ENCODE results near the gene COPA. TPM values are rescaled to one million over a fixed set of nuclear protein-coding genes. Genes with fewer than 3 reads are reported as not detected.

The COPA gene
- total RNA-seq, 2 experiments from 2014 or later = 117 to 118 TPM

GRCh38 chr1:160344936-160345335, 1.9 kb upstream of the COPA start:
- intact Hi-C loops (cut with micrococcal nuclease) = no loop called here

GRCh38 chr1:160344241-160344640, 1.2 kb upstream of the COPA start:
- peaks cover 25% of the 10 kb centered on the region for H3K36me3 Mint-ChIP-seq (ENCODE audit: low read depth)
- no peak for DNase-seq
- H3K9me3 Mint-ChIP-seq = no peaks in the 10 kb centered on the region
- ChIA-PET POLR2A (interaction anchor here (0.8 to 1.7 kb wide), 3 partner anchors 8 to 313 kb away, joined by 4 to 9 read pairs (median 4); no protein-coding TSS in a partner anchor), CTCF (interaction anchor here (0.8 to 3.2 kb wide), 4 partner anchors 11 to 178 kb away, joined by 3 to 22 read pairs (median 6); partner anchors contain the start of gene SLAMF6)
- no peak for ATAC-seq
- no peak for TF ChIP-seq CTCF (IDR thresholded peaks at IDR 0.05)
- no peaks in the 10 kb centered on the region for H3K27me3 Mint-ChIP-seq
- H3K27ac Mint-ChIP-seq = peak overlapping the region; percentile 99
- H3K4me3 Mint-ChIP-seq = peak overlapping the region; percentile 92
- intact Hi-C loops (cut with micrococcal nuclease) = no loop called here
- peaks cover 47% of the 10 kb centered on the region for H3K4me1 Mint-ChIP-seq (ENCODE audit: low read depth)

More at GRCh38 chr1:160344936-160345335, 1.9 kb upstream of the COPA start:
- Mint-ChIP-seq H3K9me3 (no peaks in the 10 kb centered on the region), H3K4me3 (peak overlapping the region; percentile 92), H3K4me1 (ENCODE audit: low read depth) (peaks cover 45% of the 10 kb centered on the region), H3K36me3 (ENCODE audit: low read depth) (peaks cover 25% of the 10 kb centered on the region), H3K27me3 (no peaks in the 10 kb centered on the region), H3K27ac (peak overlapping the region; percentile 45)
- CTCF ChIA-PET = interaction anchor here (1.5 to 3.2 kb wide), 3 partner anchors 10 to 54 kb away, joined by 3 to 22 read pairs (median 8); no protein-coding TSS in a partner anchor
- ATAC-seq (no peak), DNase-seq (no peak)
- no peak for TF ChIP-seq CTCF (IDR thresholded peaks at IDR 0.05)
- POLR2A ChIA-PET = interaction anchor here (0.8 to 1.0 kb wide), 2 partner anchors 33 to 314 kb away, joined by 4 read pairs; no protein-coding TSS in a partner anchor

GRCh38 chr1:160342526-160342925, 524 bp downstream of the COPA start:
- peak; percentile 6 for ATAC-seq
- Mint-ChIP-seq H3K4me3 (peak overlapping the region; percentile 92), H3K4me1 (ENCODE audit: low read depth) (peaks cover 56% of the 10 kb centered on the region), H3K27ac (peak overlapping the region; percentile 99), H3K36me3 (ENCODE audit: low read depth) (peaks cover 33% of the 10 kb centered on the region), H3K27me3 (no peaks in the 10 kb centered on the region), H3K9me3 (no peaks in the 10 kb centered on the region)
- peak; percentile 15 for DNase-seq
- ChIA-PET POLR2A (no interaction called here), CTCF (no interaction called here)
- TF ChIP-seq CTCF (IDR thresholded peaks at IDR 0.05) = no peak
- intact Hi-C loops (cut with micrococcal nuclease) = no loop called here

GRCh38 chr1:160340866-160341265, 2.2 kb downstream of the COPA start:
- TF ChIP-seq CTCF (IDR thresholded peaks at IDR 0.05) = no peak
- H3K27me3 Mint-ChIP-seq = no peaks in the 10 kb centered on the region
- no peak for DNase-seq
- ChIA-PET POLR2A (no interaction called here), CTCF (interaction anchor here (0.7 kb wide), 1 partner anchor 11 kb away, joined by 3 read pairs; no protein-coding TSS in a partner anchor)
- peaks cover 35% of the 10 kb centered on the region for H3K36me3 Mint-ChIP-seq (ENCODE audit: low read depth)
- intact Hi-C loops (cut with micrococcal nuclease) = no loop called here
- H3K27ac Mint-ChIP-seq = peak overlapping the region; percentile 27
- peaks cover 44% of the 10 kb centered on the region for H3K4me1 Mint-ChIP-seq (ENCODE audit: low read depth)
- no peak for ATAC-seq
- H3K9me3 Mint-ChIP-seq = no peaks in the 10 kb centered on the region
- H3K4me3 Mint-ChIP-seq = peak overlapping the region; percentile 92

GRCh38 chr1:160340146-160340545, 2.9 kb downstream of the COPA start:
- H3K36me3 Mint-ChIP-seq (ENCODE audit: low read depth) = peaks cover 37% of the 10 kb centered on the region
- intact Hi-C loops (cut with micrococcal nuclease) = no loop called here
- ATAC-seq (no peak), DNase-seq (no peak)
- H3K4me3 Mint-ChIP-seq = no peak overlapping the region
- POLR2A ChIA-PET = interaction anchor here (1.0 to 1.2 kb wide), 3 partner anchors 8 to 17 kb away, joined by 3 to 4 read pairs (median 3); no protein-coding TSS in a partner anchor
- no peak overlapping the region for H3K27ac Mint-ChIP-seq
- CTCF ChIA-PET = interaction anchor here (0.6 to 3.1 kb wide), 3 partner anchors 49 to 147 kb away, joined by 4 to 9 read pairs (median 6); no protein-coding TSS in a partner anchor
- peaks cover 44% of the 10 kb centered on the region for H3K4me1 Mint-ChIP-seq (ENCODE audit: low read depth)
- TF ChIP-seq CTCF (IDR thresholded peaks at IDR 0.05) = no peak
- no peaks in the 10 kb centered on the region for H3K9me3 Mint-ChIP-seq
- no peaks in the 10 kb centered on the region for H3K27me3 Mint-ChIP-seq
